ENCODE measurements around the gene C5orf47. TPM values are rescaled to one million over a fixed set of nuclear protein-coding genes. Genes with fewer than 3 reads are reported as not detected.

C5orf47 gene
- total and polyA plus RNA-seq, 2 of the 8 experiments (the other 6 are each of a cell fraction or from before 2014, with no cell fraction given) = 0.11 TPM; not detected in 1

DNA sequence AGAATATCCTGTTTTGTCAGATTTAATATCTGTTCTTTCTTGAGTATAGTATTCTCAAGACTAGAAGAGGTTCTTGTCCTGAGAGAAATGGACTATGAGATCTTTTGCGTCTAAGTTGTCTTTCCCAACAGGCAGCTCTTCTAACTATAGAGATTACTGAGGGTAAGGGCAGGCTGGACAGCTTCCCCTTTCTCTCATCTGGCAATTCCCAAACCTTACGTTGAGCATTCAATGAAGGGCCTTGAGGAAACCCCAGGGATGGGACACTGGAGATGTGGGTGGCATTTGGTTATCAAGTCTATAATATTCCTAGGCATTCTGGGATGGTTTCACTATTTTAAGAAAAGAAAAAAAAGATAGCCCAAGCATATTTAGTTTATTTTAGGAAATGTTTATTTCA is 28.0 kb upstream of the C5orf47 start:
- Histone ChIP-seq H2BK120ac (replicated peaks; ENCODE audit: low read depth, low read length) (no peak overlapping the region), H3K27ac (ENCODE audit: low read depth, low read length) (no peak overlapping the region), H4K8ac (ENCODE audit: extremely low read depth, insufficient read depth, low read length) (no peak overlapping the region), H2BK5ac (ENCODE audit: low read depth, low read length) (no peak overlapping the region), H3K14ac (ENCODE audit: insufficient read length) (no peak overlapping the region), H3K79me2 (ENCODE audit: control insufficient read depth in 1 of 2, insufficient read depth in 2 of 2, low read length in 2 of 2) (no peaks in the 10 kb centered on the region), H4K20me1 (replicated peaks in 1 of 2; ENCODE audit: control insufficient read depth in 1 of 2, insufficient read depth in 2 of 2, low read length in 2 of 2) (no peaks in the 10 kb centered on the region), H4K5ac (ENCODE audit: insufficient read length, low read depth, low read length) (no peak overlapping the region), H2AFZ (ENCODE audit: low read length) (no peak overlapping the region), H2BK20ac (ENCODE audit: low read length) (no peak overlapping the region), H3K36me3 (ENCODE audit: control insufficient read depth in 2 of 4, insufficient read depth in 4 of 4, low read length in 3 of 4) (no peaks in the 10 kb centered on the region), H3K4me1 (replicated peaks in 1 of 4; ENCODE audit: control insufficient read depth in 3 of 4, insufficient read depth in 4 of 4, low read length in 3 of 4) (peaks cover 3 to 16% (median 13%) of the 10 kb centered on the region in 4 experiments; a peak in 5 of 7 replicates), H2AK5ac (ENCODE audit: low read depth, low read length) (no peak overlapping the region), H3K27me3 (replicated peaks in 1 of 4; ENCODE audit: control insufficient read depth in 3 of 4, extremely low read depth in 1 of 4, insufficient read depth in 3 of 4, low read length in 3 of 4) (no peaks in the 10 kb centered on the region), H2BK12ac (ENCODE audit: low read depth, low read length) (no peak overlapping the region), H3K4ac (replicated peaks; ENCODE audit: insufficient read length, low read depth, low read length) (no peak overlapping the region), H2BK15ac (ENCODE audit: low read length) (no peak overlapping the region), H3K4me3 (ENCODE audit: extremely low read depth in 1 of 4, insufficient read depth in 2 of 4, low read depth in 3 of 4, low read length in 4 of 4) (no peak overlapping the region), H3K23me2 (ENCODE audit: low read depth, low read length) (peaks cover 1% of the 10 kb centered on the region; the same call in 1 of the 2 replicates), H3K9me3 (ENCODE audit: insufficient read depth in 2 of 2, low read depth in 1 of 2, low read length in 1 of 2) (no peaks in the 10 kb centered on the region), H3K9ac (replicated peaks in 1 of 4; ENCODE audit: extremely low read depth in 1 of 4, low read depth in 3 of 4, low read length in 3 of 4) (no peak overlapping the region), H3K18ac (ENCODE audit: extremely low read depth, low read length) (no peak overlapping the region), H3K4me2 (ENCODE audit: insufficient read depth in 1 of 2, low read depth in 2 of 2, low read length in 2 of 2) (no peak overlapping the region), H4K91ac (replicated peaks; ENCODE audit: insufficient read length, low read length) (no peak overlapping the region), H3K23ac (ENCODE audit: insufficient read length) (no peak overlapping the region), H3K56ac (replicated peaks; ENCODE audit: insufficient read length, low read depth, low read length) (no peak overlapping the region), H3K79me1 (ENCODE audit: low read depth, low read length) (no peaks in the 10 kb centered on the region)
- no peak for TF ChIP-seq KDM5A (IDR thresholded peaks at IDR 0.05; ENCODE audit: low read length)
- no peak for TF ChIP-seq BACH1 (IDR thresholded peaks at IDR 0.05; ENCODE audit: low read length)
- no peak for TF ChIP-seq SAP30 (IDR thresholded peaks at IDR 0.05; ENCODE audit: insufficient read depth, insufficient replicate concordance, low read length)
- TF ChIP-seq CBX8 (IDR thresholded peaks at IDR 0.05; ENCODE audit: borderline replicate concordance, low read depth, low read length) = no peak
- FAIRE-seq (no peak), DNase-seq (ENCODE audit: low read depth in 1 of 2, low spot score in 2 of 2) (no peak)
- ChIA-PET CTCF (ENCODE audit: partially characterized antibody) (interaction anchor here (0.6 to 3.7 kb wide), 3 partner anchors 13 to 1655 kb away, joined by 3 to 22 read pairs (median 3); no protein-coding TSS in a partner anchor), POLR2A (ENCODE audit: partially characterized antibody) (interaction anchor here (3.6 kb wide), 1 partner anchor 11 kb away, joined by 64 read pairs; no protein-coding TSS in a partner anchor)
- 92% methylated on average over 2 of the region's 2 CpGs; no CpG with 5 or more reads in 1 of the 2 experiments for WGBS, 2 experiments (ENCODE audit: extremely low coverage in 1 of 2, insufficient coverage in 1 of 2, insufficient read length in 1 of 2, insufficient replicate concordance in 2 of 2, low coverage in 1 of 2, low lambda C conversion rate in 2 of 2, missing lambda C conversion rate in 1 of 2)

All from H1 (cell line).